H1 (cell line): ENCODE results near the gene ACVR2A.

Experiments
- ASH2L ChIP-seq: fragments of 200-600, 300-600 bp; sonication (generic); IDR thresholded peaks from one replicate; pipeline ENCODE4 v1.7.1; 2017; ENCODE audit warnings: low read length
- CREB1 ChIP-seq: IDR thresholded peaks from 2 replicates; pipeline ENCODE4 v1.6.1; 2012; ENCODE audit warnings: inconsistent platforms
- CTBP2 ChIP-seq: IDR thresholded peaks from 2 replicates; pipeline ENCODE4 v1.7.0; 2011; ENCODE audit warnings: borderline replicate concordance, mild to moderate bottlenecking, moderate library complexity, mixed read lengths, low read length; ENCODE audit not compliant: insufficient read depth, insufficient read length
- POLR2A ChIP-seq, 2 experiments: IDR thresholded peaks; 1 replicate in 1 of 2; 2 replicates in 1 of 2; pipeline ENCODE4 v1.6.1; 2011; ENCODE audit warnings: low read depth in 2 of 2, low read length in 2 of 2, mild to moderate bottlenecking in 2 of 2; ENCODE audit errors: control extremely low read depth in 1 of 2
- RAD21 ChIP-seq, 2 experiments: IDR thresholded peaks in 1 of 2; conservative IDR thresholded peaks in 1 of 2; 2 replicates each; pipeline ENCODE4 v1.6.1; 2011; ENCODE audit warnings: low read depth in 2 of 2, low read length in 2 of 2, improper control_type of control experiment in 1 of 2, inconsistent platforms in 1 of 2, mild to moderate bottlenecking in 1 of 2, moderate library complexity in 1 of 2
- TF ChIP-seq, protein P1 (sequence below), 3 experiments: IDR thresholded peaks; 1 replicate in 2 of 3; 2 replicates in 1 of 3; pipeline versions ENCODE4 v1.5.1 to v1.6.1; 2011; ENCODE audit warnings: low read length in 3 of 3, mild to moderate bottlenecking in 3 of 3, inconsistent platforms in 2 of 3, low read depth in 1 of 3, moderate library complexity in 1 of 3; ENCODE audit not compliant: insufficient read depth in 1 of 3; ENCODE audit errors: control extremely low read depth in 1 of 3
- TF ChIP-seq, protein P2 (sequence below): IDR thresholded peaks from 2 replicates; pipeline ENCODE4 v1.6.1; 2011; ENCODE audit warnings: low read length, improper control_type of control experiment

DNA sequence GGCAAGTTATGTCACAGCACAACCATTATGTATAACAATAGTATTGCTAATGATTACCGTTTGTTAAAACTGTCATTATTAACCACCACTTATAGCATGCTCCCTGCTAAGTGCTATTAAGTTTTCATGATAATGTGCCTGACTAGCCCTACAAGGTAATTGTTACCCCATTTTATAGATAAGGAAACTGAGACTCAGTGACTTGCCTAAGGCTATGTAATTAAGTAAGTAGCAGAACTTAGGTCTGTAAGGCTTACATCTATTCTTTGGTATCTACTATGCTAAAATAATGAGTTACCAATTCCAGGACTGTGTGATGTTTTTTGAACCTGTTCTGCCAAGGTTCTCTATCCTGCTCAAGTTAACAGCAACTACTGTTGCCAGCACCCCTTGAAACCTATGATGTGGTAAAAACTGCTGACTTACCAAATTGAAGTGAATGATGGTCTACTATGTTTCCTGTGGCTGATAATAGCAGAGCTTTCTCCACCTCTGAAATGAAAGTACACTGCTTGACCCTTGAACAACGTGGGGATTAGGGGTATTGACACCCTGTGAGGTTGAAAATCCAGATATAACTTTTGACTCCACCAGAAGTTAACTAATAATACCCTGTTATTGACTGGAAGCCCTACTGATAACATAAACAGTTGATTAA, 18.2 kb downstream of the ACVR2A start:
- TF ChIP-seq POLR2A (IDR thresholded peaks at IDR 0.05; ENCODE audit: control extremely low read depth in 1 of 2, low read depth in 2 of 2, low read length in 2 of 2) = no peak
- TF ChIP-seq RAD21 (IDR thresholded peaks at IDR 0.05 in 1 of 2, conservative IDR thresholded peaks at IDR 0.05 in 1 of 2; ENCODE audit: low read depth in 2 of 2, low read length in 2 of 2) = no peak
- TF ChIP-seq, protein P1, sequence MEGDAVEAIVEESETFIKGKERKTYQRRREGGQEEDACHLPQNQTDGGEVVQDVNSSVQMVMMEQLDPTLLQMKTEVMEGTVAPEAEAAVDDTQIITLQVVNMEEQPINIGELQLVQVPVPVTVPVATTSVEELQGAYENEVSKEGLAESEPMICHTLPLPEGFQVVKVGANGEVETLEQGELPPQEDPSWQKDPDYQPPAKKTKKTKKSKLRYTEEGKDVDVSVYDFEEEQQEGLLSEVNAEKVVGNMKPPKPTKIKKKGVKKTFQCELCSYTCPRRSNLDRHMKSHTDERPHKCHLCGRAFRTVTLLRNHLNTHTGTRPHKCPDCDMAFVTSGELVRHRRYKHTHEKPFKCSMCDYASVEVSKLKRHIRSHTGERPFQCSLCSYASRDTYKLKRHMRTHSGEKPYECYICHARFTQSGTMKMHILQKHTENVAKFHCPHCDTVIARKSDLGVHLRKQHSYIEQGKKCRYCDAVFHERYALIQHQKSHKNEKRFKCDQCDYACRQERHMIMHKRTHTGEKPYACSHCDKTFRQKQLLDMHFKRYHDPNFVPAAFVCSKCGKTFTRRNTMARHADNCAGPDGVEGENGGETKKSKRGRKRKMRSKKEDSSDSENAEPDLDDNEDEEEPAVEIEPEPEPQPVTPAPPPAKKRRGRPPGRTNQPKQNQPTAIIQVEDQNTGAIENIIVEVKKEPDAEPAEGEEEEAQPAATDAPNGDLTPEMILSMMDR (IDR thresholded peaks at IDR 0.05; ENCODE audit: control extremely low read depth in 1 of 3, insufficient read depth in 1 of 3, low read depth in 1 of 3, low read length in 3 of 3) = no peak
- no peak for TF ChIP-seq CREB1
- no peak for TF ChIP-seq CTBP2
- TF ChIP-seq, protein P2, sequence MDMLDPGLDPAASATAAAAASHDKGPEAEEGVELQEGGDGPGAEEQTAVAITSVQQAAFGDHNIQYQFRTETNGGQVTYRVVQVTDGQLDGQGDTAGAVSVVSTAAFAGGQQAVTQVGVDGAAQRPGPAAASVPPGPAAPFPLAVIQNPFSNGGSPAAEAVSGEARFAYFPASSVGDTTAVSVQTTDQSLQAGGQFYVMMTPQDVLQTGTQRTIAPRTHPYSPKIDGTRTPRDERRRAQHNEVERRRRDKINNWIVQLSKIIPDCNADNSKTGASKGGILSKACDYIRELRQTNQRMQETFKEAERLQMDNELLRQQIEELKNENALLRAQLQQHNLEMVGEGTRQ = no peak
- TF ChIP-seq ASH2L = no peak
